HG03432 (cell line): ENCODE results near the gene TMEM259.

Source experiments
- ATAC-seq: cut with Tn5 transposase; IDR thresholded peaks from one replicate; pipeline ENCODE4 v1.9.1; 2021; ENCODE audit warnings: mild to moderate bottlenecking, moderate library complexity; ENCODE audit not compliant: unreplicated experiment

Gene TMEM259

DNA sequence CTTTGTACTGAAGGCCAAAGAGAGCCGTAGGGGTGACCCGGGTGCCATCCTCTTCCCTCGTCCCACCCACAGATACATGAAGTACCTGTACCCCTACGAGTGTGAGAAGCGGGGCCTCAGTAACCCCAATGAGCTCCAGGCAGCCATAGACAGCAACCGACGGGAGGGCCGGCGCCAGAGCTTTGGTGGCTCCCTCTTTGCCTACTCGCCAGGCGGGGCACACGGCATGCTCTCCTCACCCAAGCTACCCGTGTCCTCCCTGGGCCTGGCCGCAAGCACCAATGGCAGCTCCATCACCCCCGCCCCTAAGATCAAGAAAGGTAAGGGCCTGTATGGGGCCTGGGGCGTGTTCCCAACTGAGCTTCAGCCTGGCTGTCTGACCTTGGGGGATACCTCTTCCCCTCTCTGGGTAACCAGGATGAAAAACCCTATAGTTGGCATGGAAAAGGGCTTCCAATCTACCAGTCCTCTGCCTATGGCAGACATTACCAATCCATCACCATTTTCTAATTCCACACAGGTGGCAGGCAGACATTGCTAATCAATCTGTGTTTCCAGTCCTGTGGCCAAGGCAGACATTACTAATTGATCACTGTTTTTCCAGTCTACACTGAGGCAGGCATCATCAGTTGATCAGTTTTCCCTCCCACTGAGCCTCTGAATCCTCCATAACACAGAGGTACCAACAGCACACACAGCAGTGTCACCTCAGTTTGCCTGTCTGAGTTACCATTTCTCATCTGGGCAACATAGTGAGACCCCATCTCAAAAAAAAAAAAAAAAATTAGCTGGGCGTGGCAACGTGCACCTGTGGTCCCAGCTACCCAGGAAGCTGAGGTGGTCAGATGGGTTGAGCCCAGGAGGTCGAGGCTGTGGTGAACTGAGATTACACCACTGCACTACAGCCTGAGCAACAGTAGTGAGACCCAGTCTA, 55.9 kb downstream of the TMEM259 start:
- no peak for ATAC-seq

DNA sequence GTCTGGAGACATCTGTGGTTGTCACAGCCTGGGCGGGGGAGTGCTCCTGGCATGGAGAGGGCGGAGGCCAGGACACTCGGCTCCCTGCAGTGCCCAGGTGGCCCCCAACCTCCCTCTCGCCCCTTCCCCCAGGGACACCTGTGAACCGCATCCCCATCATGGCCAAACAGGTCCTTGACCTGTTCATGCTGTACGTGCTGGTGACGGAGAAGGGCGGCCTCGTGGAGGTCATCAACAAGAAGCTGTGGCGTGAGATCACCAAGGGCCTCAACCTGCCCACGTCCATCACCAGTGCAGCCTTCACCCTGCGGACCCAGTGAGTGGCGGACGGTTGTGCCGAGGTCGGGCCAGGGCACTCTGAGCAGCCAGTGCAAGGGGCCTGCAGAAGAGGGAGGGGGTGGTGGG, 56.8 kb downstream of the TMEM259 start:
- no peak for ATAC-seq

DNA sequence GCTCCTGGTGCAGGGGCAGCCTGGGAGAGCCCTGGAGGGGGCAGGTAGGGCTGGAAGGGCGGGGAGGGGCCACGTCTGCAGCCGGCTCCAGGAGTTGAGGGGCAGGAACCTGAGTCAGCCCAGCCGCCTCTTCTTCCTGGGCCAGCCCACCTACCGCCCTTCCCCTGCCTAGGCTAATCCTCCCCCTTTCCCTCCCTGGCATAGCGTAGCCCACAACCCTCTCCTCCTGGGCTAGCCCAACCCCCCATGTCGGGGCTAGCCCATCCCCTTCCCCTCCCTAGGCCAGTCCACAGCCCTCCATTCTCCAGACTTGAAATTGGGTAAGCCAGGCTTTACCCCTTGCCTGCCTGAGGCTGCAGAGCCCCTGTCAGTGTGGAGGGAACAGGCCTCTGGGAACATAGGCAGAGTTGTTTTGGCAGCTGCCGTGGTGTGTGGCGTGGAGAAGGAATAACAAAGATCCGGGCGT, 57.4 kb downstream of the TMEM259 start:
- ATAC-seq: no peak

DNA sequence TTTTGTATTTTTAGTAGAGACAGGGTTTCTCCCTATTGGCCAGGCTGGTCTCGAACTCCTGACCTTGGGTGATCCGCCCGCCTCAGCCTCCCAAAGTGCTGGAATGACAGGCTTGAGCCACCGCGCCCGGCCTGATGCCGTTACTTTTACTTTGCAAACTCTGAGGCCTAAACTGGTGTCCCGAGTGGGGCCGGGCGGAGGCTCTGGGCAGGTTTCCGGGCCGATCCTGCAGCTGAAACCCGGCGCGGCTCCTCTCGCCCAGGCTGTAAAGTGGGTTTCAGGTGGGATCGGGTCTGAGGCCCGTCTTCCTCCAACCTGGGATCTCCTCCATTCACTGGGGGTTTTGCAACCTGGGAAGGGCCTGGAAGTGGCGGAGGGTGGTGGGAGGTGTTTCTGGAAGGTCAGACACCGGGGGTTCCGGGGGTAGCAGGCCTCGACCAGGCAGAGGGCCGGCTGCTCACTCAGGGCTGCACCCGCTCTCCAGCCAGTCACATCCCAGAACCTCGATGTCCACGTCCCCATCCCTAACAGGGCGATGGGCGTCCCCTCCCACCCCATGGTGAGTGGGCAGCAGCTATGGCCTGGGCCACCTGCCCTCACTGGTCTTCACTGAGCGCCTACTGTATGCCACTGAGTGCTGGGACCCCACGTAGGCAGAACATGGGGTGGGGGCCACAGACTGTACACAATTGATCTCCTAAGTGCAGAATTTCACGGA, 58.1 kb downstream of the TMEM259 start:
- no peak for ATAC-seq

DNA sequence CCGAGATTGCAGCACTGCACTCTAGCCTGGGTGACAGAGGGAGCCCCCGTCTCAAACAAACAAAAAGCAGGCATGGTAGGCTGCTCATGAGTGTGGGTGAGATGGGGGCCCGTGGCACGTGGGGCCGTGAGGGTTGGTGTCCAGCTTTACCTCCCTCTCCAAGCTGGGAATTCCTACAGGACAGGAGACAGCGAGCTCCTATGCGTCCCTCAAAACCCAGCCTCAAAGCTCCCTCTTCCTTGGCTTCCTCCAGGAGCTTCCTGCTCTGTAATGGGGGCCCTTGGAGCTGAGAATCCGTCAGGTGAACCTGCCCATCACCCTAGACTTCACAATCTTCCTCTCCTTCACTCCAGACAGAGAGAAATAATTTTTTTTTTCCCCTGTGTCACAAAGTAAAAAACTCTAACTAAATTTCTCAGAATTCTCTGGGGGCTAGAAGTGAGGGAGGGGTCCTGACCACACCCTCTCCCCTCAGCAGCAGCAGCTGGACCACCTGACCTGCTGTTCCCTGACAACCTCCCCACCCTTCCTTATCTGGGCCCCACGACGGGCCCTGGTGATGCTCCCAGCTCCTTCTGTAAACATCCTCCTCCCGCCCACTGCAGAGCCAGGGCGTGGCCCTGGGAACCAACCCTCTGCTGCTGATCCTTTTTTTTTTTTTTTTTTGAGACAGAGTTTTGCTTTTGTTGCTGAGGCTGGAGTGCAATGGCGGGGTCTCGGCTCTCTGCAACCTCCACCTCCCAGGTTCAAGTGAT, 58.9 kb downstream of the TMEM259 start:
- no peak for ATAC-seq

DNA sequence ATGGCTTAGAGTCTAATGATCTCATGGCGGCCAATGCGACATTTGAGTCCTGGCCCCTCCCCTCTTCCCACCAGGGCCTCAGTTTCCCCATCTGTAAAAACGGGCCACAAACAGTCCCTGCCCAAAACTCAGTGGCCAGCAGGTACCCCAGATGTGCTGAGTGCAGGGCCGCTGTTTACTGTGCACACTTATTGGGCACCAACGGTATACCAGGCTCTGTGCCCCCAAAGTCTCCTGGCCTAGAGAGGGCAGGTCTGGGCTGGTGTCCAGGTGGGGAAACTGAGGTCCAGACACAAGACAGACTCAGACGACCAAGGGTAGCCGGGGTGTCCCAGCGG, 60.4 kb downstream of the TMEM259 start:
- ATAC-seq: no peak

DNA sequence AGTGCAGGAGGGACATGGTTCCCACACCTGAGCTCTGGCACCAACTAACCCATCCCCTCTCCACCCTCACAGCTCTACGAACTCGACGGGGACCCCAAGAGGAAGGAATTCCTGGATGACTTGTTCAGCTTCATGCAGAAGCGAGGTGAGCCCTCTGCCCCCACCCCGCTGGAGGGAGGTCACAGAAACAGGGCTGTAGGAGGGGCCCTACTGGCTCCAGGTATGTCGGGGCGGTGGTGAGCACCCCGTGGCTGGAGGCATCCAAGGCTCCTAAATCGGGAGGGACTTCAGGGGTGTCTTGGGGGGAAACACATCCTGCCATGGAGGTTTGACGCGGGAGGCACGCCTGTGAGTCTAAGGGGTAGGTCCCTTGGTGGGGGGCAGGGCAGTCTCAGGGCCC, 60.9 kb downstream of the TMEM259 start:
- no peak for ATAC-seq
